ENCODE data around the gene TGFB2. TPM values are rescaled to one million over a fixed set of nuclear protein-coding genes. Genes with fewer than 3 reads are reported as not detected.

Gene TGFB2
- total RNA-seq, 2 experiments from 2014 or later = 0.03 to 0.11 TPM

GRCh38 chr1:218366322-218367052 is 21.4 kb downstream of the TGFB2 start:
- CTCF ChIA-PET (ENCODE audit: unreplicated experiment) = no interaction called here
- Histone ChIP-seq H3K79me2 (ENCODE audit: insufficient read depth, low read depth, low read length) (no peaks in the 10 kb centered on the region), H3K9me2 (ENCODE audit: insufficient read depth, low read length) (no peaks in the 10 kb centered on the region), H3K9me3 (ENCODE audit: low read length) (no peaks in the 10 kb centered on the region), H3K4me3 (ENCODE audit: low read depth, low read length, poor library complexity, severe bottlenecking) (no peak overlapping the region), H4K20me1 (ENCODE audit: insufficient read depth, low read length) (no peaks in the 10 kb centered on the region), H3K4me1 (ENCODE audit: insufficient read depth, low read length, poor library complexity, severe bottlenecking) (no peaks in the 10 kb centered on the region), H2AFZ (ENCODE audit: low read length) (no peak overlapping the region), H3K27ac (ENCODE audit: low read depth, low read length, poor library complexity, severe bottlenecking) (no peak overlapping the region), H3K4me2 (ENCODE audit: low read length) (no peak overlapping the region), H3K36me3 (ENCODE audit: insufficient read depth, low read length) (no peaks in the 10 kb centered on the region)
- no peak for TF ChIP-seq EZH2phosphoT487 (IDR thresholded peaks at IDR 0.05; ENCODE audit: borderline replicate concordance, low read depth, low read length)
- no peak for TF ChIP-seq CTCF (conservative IDR thresholded peaks at IDR 0.05; ENCODE audit: low read length)
- intact Hi-C loops (cut with micrococcal nuclease; ENCODE audit: unreplicated experiment) = no loop called here
- POLR2A ChIA-PET = no interaction called here
- no TSS peak for BruUV-seq (replicated peaks)
- no peak for DNase-seq (ENCODE audit: low spot score)

- POLR2A ChIA-PET = no interaction called here
- CTCF ChIA-PET (ENCODE audit: unreplicated experiment) = no interaction called here
- no TSS peak for BruUV-seq (replicated peaks)
- H3K4me1 ChIP-seq (ENCODE audit: insufficient read depth, low read length, poor library complexity, severe bottlenecking) = no peaks in the 10 kb centered on the region
- H2AFZ ChIP-seq (ENCODE audit: low read length) = no peak overlapping the region
- DNase-seq (ENCODE audit: low spot score) = no peak
- no peak overlapping the region for H3K4me3 ChIP-seq (ENCODE audit: low read depth, low read length, poor library complexity, severe bottlenecking)
- no peak overlapping the region for H3K27ac ChIP-seq (ENCODE audit: low read depth, low read length, poor library complexity, severe bottlenecking)
- H3K9me2 ChIP-seq (ENCODE audit: insufficient read depth, low read length) = no peaks in the 10 kb centered on the region
- H4K20me1 ChIP-seq (ENCODE audit: insufficient read depth, low read length) = no peaks in the 10 kb centered on the region
- TF ChIP-seq CTCF (conservative IDR thresholded peaks at IDR 0.05; ENCODE audit: low read length) (no peak), EZH2phosphoT487 (IDR thresholded peaks at IDR 0.05; ENCODE audit: borderline replicate concordance, low read depth, low read length) (no peak)
- intact Hi-C loops (cut with micrococcal nuclease; ENCODE audit: unreplicated experiment) = no loop called here
- H3K4me2 ChIP-seq (ENCODE audit: low read length) = no peak overlapping the region
- no peaks in the 10 kb centered on the region for H3K36me3 ChIP-seq (ENCODE audit: insufficient read depth, low read length)
- no peaks in the 10 kb centered on the region for H3K79me2 ChIP-seq (ENCODE audit: insufficient read depth, low read depth, low read length)
- H3K9me3 ChIP-seq (ENCODE audit: low read length) = no peaks in the 10 kb centered on the region
Observed at GRCh38 chr1:218367118-218367517, 22.0 kb downstream of the TGFB2 start.

GRCh38 chr1:218368686-218369085 is 23.6 kb downstream of the TGFB2 start:
- H3K79me2 ChIP-seq (ENCODE audit: insufficient read depth, low read depth, low read length) = no peaks in the 10 kb centered on the region
- POLR2A ChIA-PET = no interaction called here
- BruUV-seq (replicated peaks) = no TSS peak

More at GRCh38 chr1:218368686-218369085, 23.6 kb downstream of the TGFB2 start:
- H3K4me3 ChIP-seq (ENCODE audit: low read depth, low read length, poor library complexity, severe bottlenecking) = no peak overlapping the region
- H3K36me3 ChIP-seq (ENCODE audit: insufficient read depth, low read length) = no peaks in the 10 kb centered on the region
- DNase-seq (ENCODE audit: low spot score) = no peak
- no peaks in the 10 kb centered on the region for H3K9me3 ChIP-seq (ENCODE audit: low read length)
- no peak overlapping the region for H2AFZ ChIP-seq (ENCODE audit: low read length)
- H3K9me2 ChIP-seq (ENCODE audit: insufficient read depth, low read length) = no peaks in the 10 kb centered on the region
- TF ChIP-seq CTCF (conservative IDR thresholded peaks at IDR 0.05; ENCODE audit: low read length) (no peak), EZH2phosphoT487 (IDR thresholded peaks at IDR 0.05; ENCODE audit: borderline replicate concordance, low read depth, low read length) (no peak)
- H4K20me1 ChIP-seq (ENCODE audit: insufficient read depth, low read length) = no peaks in the 10 kb centered on the region
- intact Hi-C loops (cut with micrococcal nuclease; ENCODE audit: unreplicated experiment) = no loop called here
- no peaks in the 10 kb centered on the region for H3K4me1 ChIP-seq (ENCODE audit: insufficient read depth, low read length, poor library complexity, severe bottlenecking)
- H3K27ac ChIP-seq (ENCODE audit: low read depth, low read length, poor library complexity, severe bottlenecking) = no peak overlapping the region
- no peak overlapping the region for H3K4me2 ChIP-seq (ENCODE audit: low read length)
- CTCF ChIA-PET (ENCODE audit: unreplicated experiment) = no interaction called here
